OCI-LY3 (cell line): Measurements from ENCODE around the gene MPND.

Experiments
- H2AFZ ChIP-seq: fragments of 200-600, 300-600 bp; shearing (Covaris generic); 2 replicates; pipeline ENCODE4 v1.6.0; 2014; ENCODE audit warnings: antibody characterized with exemption, low read depth, low read length
- H3K27ac ChIP-seq: fragments of 200-600, 300-600 bp; sonication (generic); 2 replicates; pipeline ENCODE4 v1.5.1; 2014; ENCODE audit warnings: mild to moderate bottlenecking, low read length, moderate library complexity, mixed read lengths
- H3K27me3 ChIP-seq: fragments of 200-600, 300-600 bp; sonication (generic); 2 replicates; pipeline ENCODE4 v1.6.1; 2014; ENCODE audit warnings: low read depth, low read length, mixed read lengths
- H3K36me3 ChIP-seq: fragments of 200-600, 300-600 bp; sonication (generic); replicated peaks from 2 replicates; pipeline ENCODE3; 2014; ENCODE audit warnings: low read depth, low read length, mixed read lengths
- H3K4me1 ChIP-seq: fragments of 300-600, 200-600 bp; sonication (generic); 2 replicates; pipeline ENCODE4 v1.6.1; 2014; ENCODE audit warnings: low read length, mixed read lengths
- H3K4me2 ChIP-seq: fragments of 200-600, 300-600 bp; sonication (generic); 2 replicates; pipeline ENCODE4 v1.6.1; 2014; ENCODE audit warnings: low read length, mixed read lengths
- H3K4me3 ChIP-seq: fragments of 300-600, 200-600 bp; sonication (generic); 2 replicates; pipeline ENCODE4 v1.5.1; 2014; ENCODE audit warnings: antibody characterized with exemption, mild to moderate bottlenecking, low read length, moderate library complexity
- H3K79me2 ChIP-seq: fragments of 300-600, 200-600 bp; shearing (Covaris generic); 2 replicates; pipeline ENCODE4 v1.6.1; 2014; ENCODE audit warnings: mild to moderate bottlenecking, low read length, mixed read lengths
- H3K9ac ChIP-seq: fragments of 300-600, 200-600 bp; shearing (Covaris generic); 2 replicates; pipeline ENCODE4 v1.6.0; 2014; ENCODE audit warnings: mild to moderate bottlenecking, low read length, moderate library complexity
- H3K9me3 ChIP-seq: fragments of 200-600, 300-600 bp; shearing (Covaris generic); 2 replicates; pipeline ENCODE4 v1.6.1; 2014; ENCODE audit warnings: low read length, mixed read lengths; ENCODE audit not compliant: insufficient read depth
- H4K20me1 ChIP-seq: fragments of 200-600, 300-600 bp; sonication (generic); 2 replicates; pipeline ENCODE4 v1.6.1; 2016; ENCODE audit warnings: low read length, mixed read lengths; ENCODE audit not compliant: insufficient read depth
- EZH2phosphoT487 ChIP-seq: fragments of 200-600 bp; shearing (Covaris generic); IDR thresholded peaks from 2 replicates; pipeline ENCODE4 v1.6.1; 2018; ENCODE audit warnings: antibody characterized with exemption, mixed run types, low read depth
- TF ChIP-seq, protein P1 (sequence below): fragments of 200-600, 300-600 bp; sonication (generic); IDR thresholded peaks from 2 replicates; pipeline ENCODE4 v1.5.1; 2014; ENCODE audit warnings: antibody characterized with exemption, low read length, low read depth

MPND gene

DNA sequence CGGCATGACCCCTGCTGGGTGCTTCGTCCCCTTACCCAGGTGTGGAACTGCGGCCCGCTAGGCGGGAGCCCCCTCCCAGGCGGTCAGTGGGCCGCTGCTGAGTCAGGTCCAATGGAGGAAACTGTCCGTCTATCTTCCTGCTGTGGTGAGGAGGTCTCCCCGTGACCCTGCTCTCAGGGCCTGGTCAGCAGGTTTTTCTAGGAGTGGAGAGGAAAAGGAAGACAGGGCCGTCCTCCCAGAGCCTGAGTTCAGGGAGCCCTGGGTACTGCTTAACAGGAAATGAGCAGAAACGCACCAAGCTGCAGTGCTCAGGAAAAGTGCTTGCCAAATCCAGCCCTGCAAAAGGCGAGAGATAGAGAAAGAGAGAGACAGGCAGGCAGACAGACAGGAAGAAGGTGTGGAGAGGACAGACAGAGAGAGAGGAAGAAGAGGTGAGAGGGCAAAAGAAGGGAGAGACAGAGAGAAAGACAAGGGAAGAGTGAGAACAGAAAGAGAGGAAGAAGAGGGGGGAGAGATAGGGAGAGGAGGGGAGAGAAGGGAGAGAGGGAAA, 46.7 kb downstream of the MPND start:
- TF ChIP-seq, protein P1, sequence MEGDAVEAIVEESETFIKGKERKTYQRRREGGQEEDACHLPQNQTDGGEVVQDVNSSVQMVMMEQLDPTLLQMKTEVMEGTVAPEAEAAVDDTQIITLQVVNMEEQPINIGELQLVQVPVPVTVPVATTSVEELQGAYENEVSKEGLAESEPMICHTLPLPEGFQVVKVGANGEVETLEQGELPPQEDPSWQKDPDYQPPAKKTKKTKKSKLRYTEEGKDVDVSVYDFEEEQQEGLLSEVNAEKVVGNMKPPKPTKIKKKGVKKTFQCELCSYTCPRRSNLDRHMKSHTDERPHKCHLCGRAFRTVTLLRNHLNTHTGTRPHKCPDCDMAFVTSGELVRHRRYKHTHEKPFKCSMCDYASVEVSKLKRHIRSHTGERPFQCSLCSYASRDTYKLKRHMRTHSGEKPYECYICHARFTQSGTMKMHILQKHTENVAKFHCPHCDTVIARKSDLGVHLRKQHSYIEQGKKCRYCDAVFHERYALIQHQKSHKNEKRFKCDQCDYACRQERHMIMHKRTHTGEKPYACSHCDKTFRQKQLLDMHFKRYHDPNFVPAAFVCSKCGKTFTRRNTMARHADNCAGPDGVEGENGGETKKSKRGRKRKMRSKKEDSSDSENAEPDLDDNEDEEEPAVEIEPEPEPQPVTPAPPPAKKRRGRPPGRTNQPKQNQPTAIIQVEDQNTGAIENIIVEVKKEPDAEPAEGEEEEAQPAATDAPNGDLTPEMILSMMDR = no peak
- TF ChIP-seq EZH2phosphoT487 = no peak
- Histone ChIP-seq H3K36me3 (peaks cover 10% of the 10 kb centered on the region), H3K9me3 (no peaks in the 10 kb centered on the region), H4K20me1 (peaks cover 78% of the 10 kb centered on the region), H2AFZ (no peak overlapping the region), H3K27ac (no peak overlapping the region), H3K4me3 (no peak overlapping the region), H3K4me1 (no peaks in the 10 kb centered on the region), H3K4me2 (no peak overlapping the region), H3K9ac (no peak overlapping the region), H3K79me2 (peaks cover 89% of the 10 kb centered on the region), H3K27me3 (no peaks in the 10 kb centered on the region)

DNA sequence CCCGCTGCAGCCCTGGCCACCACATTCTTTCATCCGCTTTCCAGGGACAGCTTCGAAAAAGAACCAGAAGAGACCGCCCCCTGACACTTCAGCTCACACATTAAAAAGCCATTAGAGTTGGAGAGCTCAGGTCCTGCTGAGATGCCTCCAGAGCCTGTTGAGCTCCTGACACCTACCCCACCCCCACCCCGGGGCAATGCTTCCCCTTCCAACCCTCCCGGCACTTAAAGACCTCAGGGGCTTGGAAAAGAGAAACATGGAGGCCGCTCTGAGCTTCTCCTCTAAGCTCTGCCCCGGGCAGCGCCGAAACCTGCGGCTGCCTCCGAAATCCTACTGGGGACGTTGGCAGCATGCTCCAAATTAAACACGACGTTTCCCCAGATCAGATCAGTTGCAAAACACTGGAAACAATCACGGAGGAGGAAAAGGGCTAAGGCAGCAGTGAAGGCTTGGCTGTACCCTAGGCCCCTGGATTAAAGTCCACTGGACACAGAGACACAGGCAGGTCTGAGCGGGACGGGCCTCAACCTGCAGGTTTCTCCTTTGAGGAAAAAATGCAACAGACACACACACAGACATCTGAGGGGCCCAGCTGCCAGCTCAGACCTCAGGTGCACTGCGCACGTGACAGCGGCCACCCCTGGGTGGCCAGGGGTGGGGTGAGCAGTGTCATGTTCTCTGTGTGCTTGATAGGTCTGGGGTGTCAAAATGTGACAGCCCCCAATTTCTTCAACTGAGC, 47.4 kb downstream of the MPND start:
- TF ChIP-seq, protein P1 = no peak
- no peak for TF ChIP-seq EZH2phosphoT487
- Histone ChIP-seq H3K4me2 (no peak overlapping the region), H2AFZ (no peak overlapping the region), H3K36me3 (peaks cover 13% of the 10 kb centered on the region), H4K20me1 (peaks cover 72% of the 10 kb centered on the region), H3K9me3 (no peaks in the 10 kb centered on the region), H3K4me1 (no peaks in the 10 kb centered on the region), H3K9ac (no peak overlapping the region), H3K27me3 (no peaks in the 10 kb centered on the region), H3K27ac (no peak overlapping the region), H3K79me2 (peaks cover 87% of the 10 kb centered on the region), H3K4me3 (no peak overlapping the region)

- Histone ChIP-seq H3K4me2 (no peak overlapping the region), H4K20me1 (peaks cover 67% of the 10 kb centered on the region), H3K9me3 (no peaks in the 10 kb centered on the region), H3K9ac (no peak overlapping the region), H3K79me2 (peaks cover 88% of the 10 kb centered on the region), H3K27ac (no peak overlapping the region), H2AFZ (no peak overlapping the region), H3K36me3 (peaks cover 13% of the 10 kb centered on the region), H3K27me3 (no peaks in the 10 kb centered on the region), H3K4me1 (no peaks in the 10 kb centered on the region), H3K4me3 (no peak overlapping the region)
- TF ChIP-seq EZH2phosphoT487 = no peak
- TF ChIP-seq, protein P1 = no peak
These were observed 47.9 kb downstream of the MPND start for GRCh38 chr19:4391306-4391693.

DNA sequence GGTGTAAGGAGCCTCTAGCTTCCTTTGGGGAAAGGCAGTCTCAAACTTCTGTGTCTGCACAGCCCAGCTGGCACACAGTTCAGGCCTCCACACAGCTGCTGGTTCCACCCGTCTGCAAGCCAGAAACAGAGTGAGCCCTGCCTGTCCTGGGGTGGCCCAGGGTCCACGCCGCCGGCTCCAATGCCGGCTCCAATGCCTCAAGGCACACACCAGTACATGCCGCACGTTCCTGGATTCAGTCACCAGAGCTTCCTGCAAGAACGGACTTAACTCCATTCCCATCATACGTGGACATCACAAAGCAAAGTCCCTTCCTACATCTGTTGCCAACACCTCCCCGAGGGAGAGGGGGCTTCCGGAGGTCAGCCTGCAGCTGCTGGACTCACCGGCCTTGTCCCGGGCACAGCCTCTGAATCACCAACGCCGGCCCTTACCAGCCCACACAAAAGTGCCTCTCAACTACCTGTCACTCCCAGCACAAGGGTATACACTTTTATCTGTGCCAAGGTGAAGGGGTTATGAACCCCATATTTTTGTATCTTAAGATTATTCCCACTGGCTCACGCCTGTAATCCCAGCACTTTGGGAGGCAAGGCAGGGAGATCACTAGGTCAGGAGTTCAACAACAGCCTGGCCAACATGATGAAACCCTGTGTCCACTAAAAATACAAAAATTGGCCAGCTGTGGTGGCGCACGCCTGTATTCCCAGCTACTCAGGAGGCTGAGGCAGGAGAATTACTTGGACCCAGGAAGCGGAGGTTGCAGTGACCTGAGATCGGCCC, 48.5 kb downstream of the MPND start:
- no peaks in the 10 kb centered on the region for H3K9me3 ChIP-seq
- no peak overlapping the region for H3K4me3 ChIP-seq
- peaks cover 68% of the 10 kb centered on the region for H4K20me1 ChIP-seq
- H3K4me1 ChIP-seq = no peaks in the 10 kb centered on the region
- no peaks in the 10 kb centered on the region for H3K27me3 ChIP-seq
- TF ChIP-seq, protein P1 = no peak
- TF ChIP-seq EZH2phosphoT487 = no peak
- H3K9ac ChIP-seq = no peak overlapping the region
- H3K79me2 ChIP-seq = peaks cover 90% of the 10 kb centered on the region
- peaks cover 19% of the 10 kb centered on the region for H3K36me3 ChIP-seq
- H3K4me2 ChIP-seq = no peak overlapping the region
- no peak overlapping the region for H3K27ac ChIP-seq
- no peak overlapping the region for H2AFZ ChIP-seq
